Activated T-cell treated with anti-CD3 and anti-CD28 coated beads for 24 hours (primary cell): ENCODE data around the gene COL9A1.

Source experiments
- DNase-seq: peaks from one replicate; pipeline ENCODE4 v3.0.0-alpha.2; 2020; ENCODE audit warnings: low read depth

COL9A1 gene

GRCh38 chr6:70286905-70287304, 16.0 kb downstream of the COL9A1 start:
- no peak for DNase-seq

GRCh38 chr6:70285201-70285600, 17.7 kb downstream of the COL9A1 start:
- no peak for DNase-seq

GRCh38 chr6:70282919-70283461, 19.9 kb downstream of the COL9A1 start:
- no peak for DNase-seq

- DNase-seq: no peak
These were observed 20.5 kb downstream of the COL9A1 start for GRCh38 chr6:70282312-70282918.

GRCh38 chr6:70281923-70282311, 21.0 kb downstream of the COL9A1 start:
- DNase-seq: no peak

GRCh38 chr6:70280400-70280853, 22.5 kb downstream of the COL9A1 start:
- DNase-seq: no peak

GRCh38 chr6:70277470-70277869, 25.4 kb downstream of the COL9A1 start:
- DNase-seq: no peak

- no peak for DNase-seq
These were observed 28.5 kb downstream of the COL9A1 start for GRCh38 chr6:70274338-70274737.

- no peak for DNase-seq
These were observed 30.8 kb downstream of the COL9A1 start for GRCh38 chr6:70272071-70272470.

GRCh38 chr6:70270287-70271005, 32.4 kb downstream of the COL9A1 start:
- no peak for DNase-seq

GRCh38 chr6:70266142-70266541, 36.7 kb downstream of the COL9A1 start:
- no peak for DNase-seq

GRCh38 chr6:70264306-70264705, 38.6 kb downstream of the COL9A1 start:
- DNase-seq: no peak

- DNase-seq: no peak
These were observed 44.4 kb downstream of the COL9A1 start for GRCh38 chr6:70258483-70258882.

GRCh38 chr6:70257768-70258273, 45.1 kb downstream of the COL9A1 start:
- DNase-seq: no peak

GRCh38 chr6:70254784-70255183, 48.1 kb downstream of the COL9A1 start:
- DNase-seq: no peak

GRCh38 chr6:70253923-70254322, 49.0 kb downstream of the COL9A1 start:
- DNase-seq: no peak

- DNase-seq: no peak
These were observed 50.3 kb downstream of the COL9A1 start for GRCh38 chr6:70252604-70253003.

- no peak for DNase-seq
These were observed 56.8 kb downstream of the COL9A1 start for GRCh38 chr6:70246118-70246517.

- no peak for DNase-seq
These were observed 60.9 kb downstream of the COL9A1 start for GRCh38 chr6:70241991-70242420.

- no peak for DNase-seq
These were observed 61.9 kb downstream of the COL9A1 start for GRCh38 chr6:70241031-70241430.

GRCh38 chr6:70236343-70236742, 66.5 kb downstream of the COL9A1 start:
- no peak for DNase-seq

GRCh38 chr6:70234561-70235236, 68.2 kb downstream of the COL9A1 start:
- no peak for DNase-seq

- no peak for DNase-seq
These were observed 71.6 kb downstream of the COL9A1 start for GRCh38 chr6:70231311-70231710.
